ENCODE measurements around the gene APOL5.

Gene APOL5

GRCh38 chr22:35752006-35752862, 34.6 kb downstream of the APOL5 start:
- no peak for TF ChIP-seq CTCF (IDR thresholded peaks at IDR 0.05; ENCODE audit: poor library complexity, severe bottlenecking)
- Histone ChIP-seq H3K9me3 (ENCODE audit: severe bottlenecking) (no peaks in the 10 kb centered on the region), H3K4me1 (ENCODE audit: insufficient read depth, poor library complexity, severe bottlenecking) (no peaks in the 10 kb centered on the region), H3K27me3 (ENCODE audit: insufficient read depth, poor library complexity, severe bottlenecking) (no peaks in the 10 kb centered on the region), H3K4me3 (ENCODE audit: severe bottlenecking) (no peak overlapping the region), H3K27ac (ENCODE audit: poor library complexity, severe bottlenecking) (no peak overlapping the region), H3K36me3 (ENCODE audit: low read depth) (peaks cover 71% of the 10 kb centered on the region)
- ATAC-seq (ENCODE audit: low read depth), result no peak
- no peak for DNase-seq (ENCODE audit: low spot score)

- Histone ChIP-seq H3K36me3 (ENCODE audit: low read depth) (peaks cover 72% of the 10 kb centered on the region), H3K4me3 (ENCODE audit: severe bottlenecking) (no peak overlapping the region), H3K4me1 (ENCODE audit: insufficient read depth, poor library complexity, severe bottlenecking) (no peaks in the 10 kb centered on the region), H3K27ac (ENCODE audit: poor library complexity, severe bottlenecking) (no peak overlapping the region), H3K27me3 (ENCODE audit: insufficient read depth, poor library complexity, severe bottlenecking) (no peaks in the 10 kb centered on the region), H3K9me3 (ENCODE audit: severe bottlenecking) (no peaks in the 10 kb centered on the region)
- TF ChIP-seq CTCF (IDR thresholded peaks at IDR 0.05; ENCODE audit: poor library complexity, severe bottlenecking), result no peak
- no peak for DNase-seq (ENCODE audit: low spot score)
- ATAC-seq (ENCODE audit: low read depth), result no peak
These were observed 35.2 kb downstream of the APOL5 start for GRCh38 chr22:35752863-35753189.

DNA sequence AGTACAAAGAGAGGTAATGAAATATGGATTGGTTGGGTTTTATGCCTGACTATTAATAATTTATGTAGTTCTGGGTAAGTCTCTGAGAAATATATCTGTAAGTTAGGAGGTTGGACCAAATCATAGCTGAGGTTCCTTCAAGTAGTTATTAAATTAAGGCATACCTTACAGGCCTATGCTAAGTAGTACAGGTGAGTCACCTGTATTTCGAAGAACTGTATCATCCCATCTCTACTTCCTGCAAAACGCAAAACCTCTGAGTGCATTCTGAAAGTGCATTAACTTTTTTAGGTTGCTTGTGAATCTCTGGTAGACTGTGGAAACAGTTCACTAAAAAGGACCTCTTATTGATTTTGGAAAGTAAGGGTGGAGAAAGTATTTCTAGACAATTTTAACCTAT, 37.1 kb downstream of the APOL5 start:
- Histone ChIP-seq H3K27me3 (ENCODE audit: insufficient read depth, poor library complexity, severe bottlenecking) (no peaks in the 10 kb centered on the region), H3K36me3 (ENCODE audit: low read depth) (peaks cover 85% of the 10 kb centered on the region), H3K4me1 (ENCODE audit: insufficient read depth, poor library complexity, severe bottlenecking) (no peaks in the 10 kb centered on the region), H3K4me3 (ENCODE audit: severe bottlenecking) (no peak overlapping the region), H3K9me3 (ENCODE audit: severe bottlenecking) (no peaks in the 10 kb centered on the region), H3K27ac (ENCODE audit: poor library complexity, severe bottlenecking) (no peak overlapping the region)
- ATAC-seq (ENCODE audit: low read depth) (peak; percentile 51), DNase-seq (ENCODE audit: low spot score) (no peak)
- TF ChIP-seq CTCF (IDR thresholded peaks at IDR 0.05; ENCODE audit: poor library complexity, severe bottlenecking), result no peak

DNA sequence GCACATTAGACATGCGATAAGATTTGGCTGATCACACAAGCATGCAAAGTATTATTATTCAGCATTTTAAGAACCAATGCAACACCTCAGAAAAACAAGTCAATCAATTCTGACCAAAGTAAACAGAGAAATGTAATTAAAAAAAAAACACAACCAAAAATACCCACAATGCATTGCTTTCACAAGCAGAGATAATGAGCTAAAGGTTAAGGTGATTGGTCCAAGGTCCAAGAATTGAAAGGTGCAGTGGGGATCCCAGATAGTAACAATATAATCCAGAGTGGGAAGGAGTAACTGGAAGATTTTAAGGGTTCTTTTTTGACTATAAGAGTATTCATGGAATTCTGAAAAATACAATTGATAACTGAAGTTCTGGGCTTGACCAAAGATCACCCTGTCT, 39.0 kb downstream of the APOL5 start:
- H3K9me3 ChIP-seq (ENCODE audit: severe bottlenecking), result no peaks in the 10 kb centered on the region

More for the DNA sequence above, 39.0 kb downstream of the APOL5 start:
- DNase-seq (ENCODE audit: low spot score) (no peak), ATAC-seq (ENCODE audit: low read depth) (no peak)
- no peak for TF ChIP-seq CTCF (IDR thresholded peaks at IDR 0.05; ENCODE audit: poor library complexity, severe bottlenecking)
- Histone ChIP-seq H3K4me1 (ENCODE audit: insufficient read depth, poor library complexity, severe bottlenecking) (no peaks in the 10 kb centered on the region), H3K36me3 (ENCODE audit: low read depth) (peaks cover 91% of the 10 kb centered on the region), H3K27ac (ENCODE audit: poor library complexity, severe bottlenecking) (no peak overlapping the region), H3K4me3 (ENCODE audit: severe bottlenecking) (no peak overlapping the region), H3K27me3 (ENCODE audit: insufficient read depth, poor library complexity, severe bottlenecking) (no peaks in the 10 kb centered on the region)

Data from RWPE2 (cell line).